Loucy (cell line): Measurements from ENCODE around the gene ATP13A5.

Experiments
- EZH2phosphoT487 ChIP-seq: fragments of 200-600 bp; IDR thresholded peaks from 2 replicates; pipeline ENCODE4 v1.6.1; 2018; ENCODE audit warnings: antibody characterized with exemption, mild to moderate bottlenecking, moderate library complexity, borderline replicate concordance
- TF ChIP-seq, protein P1 (sequence below): fragments of 200-600 bp; sonication (generic); conservative IDR thresholded peaks from 2 replicates; pipeline ENCODE4 v1.5.1; 2014; ENCODE audit warnings: mild to moderate bottlenecking, antibody characterized with exemption, low read length

DNA sequence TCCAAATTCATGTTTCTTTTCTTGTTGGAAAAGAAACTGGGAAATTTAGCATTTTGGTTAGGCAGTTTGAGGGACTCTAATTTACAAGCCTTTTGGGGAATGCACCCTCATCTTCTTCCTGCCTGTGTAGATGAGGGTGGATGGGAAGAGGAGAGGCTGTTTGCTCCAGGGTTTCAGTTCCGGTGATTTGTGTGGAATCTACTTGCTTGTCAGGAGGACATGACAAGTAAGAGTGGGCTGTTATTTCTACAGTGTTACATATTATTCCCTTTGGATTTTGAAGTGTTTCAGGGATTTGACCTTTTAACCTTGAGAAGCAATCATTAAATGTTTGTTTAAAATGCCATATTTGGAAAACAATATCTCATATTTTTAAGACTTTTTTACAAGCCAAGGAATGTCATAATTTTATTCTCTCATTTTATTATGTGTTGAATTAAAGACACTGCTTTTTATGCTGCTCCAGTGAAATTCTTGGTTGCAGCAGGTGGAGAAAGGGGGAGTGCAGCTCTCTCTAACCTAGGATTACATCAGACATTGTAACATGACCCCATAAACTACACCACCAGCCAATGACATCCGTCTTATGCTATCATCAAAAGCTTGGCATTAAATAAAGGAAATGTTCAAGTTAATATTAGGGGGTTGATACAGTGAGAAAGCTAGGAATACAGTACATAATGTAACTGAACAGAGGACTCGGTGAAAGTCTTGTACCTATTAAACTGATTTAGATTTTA, 107.3 kb downstream of the ATP13A5 start:
- TF ChIP-seq, protein P1, sequence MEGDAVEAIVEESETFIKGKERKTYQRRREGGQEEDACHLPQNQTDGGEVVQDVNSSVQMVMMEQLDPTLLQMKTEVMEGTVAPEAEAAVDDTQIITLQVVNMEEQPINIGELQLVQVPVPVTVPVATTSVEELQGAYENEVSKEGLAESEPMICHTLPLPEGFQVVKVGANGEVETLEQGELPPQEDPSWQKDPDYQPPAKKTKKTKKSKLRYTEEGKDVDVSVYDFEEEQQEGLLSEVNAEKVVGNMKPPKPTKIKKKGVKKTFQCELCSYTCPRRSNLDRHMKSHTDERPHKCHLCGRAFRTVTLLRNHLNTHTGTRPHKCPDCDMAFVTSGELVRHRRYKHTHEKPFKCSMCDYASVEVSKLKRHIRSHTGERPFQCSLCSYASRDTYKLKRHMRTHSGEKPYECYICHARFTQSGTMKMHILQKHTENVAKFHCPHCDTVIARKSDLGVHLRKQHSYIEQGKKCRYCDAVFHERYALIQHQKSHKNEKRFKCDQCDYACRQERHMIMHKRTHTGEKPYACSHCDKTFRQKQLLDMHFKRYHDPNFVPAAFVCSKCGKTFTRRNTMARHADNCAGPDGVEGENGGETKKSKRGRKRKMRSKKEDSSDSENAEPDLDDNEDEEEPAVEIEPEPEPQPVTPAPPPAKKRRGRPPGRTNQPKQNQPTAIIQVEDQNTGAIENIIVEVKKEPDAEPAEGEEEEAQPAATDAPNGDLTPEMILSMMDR, result no peak
- TF ChIP-seq EZH2phosphoT487, result no peak
